Spinal cord (tissue), 10 donors: Measurements from ENCODE around the gene AGBL1. TPM values are rescaled to one million over a fixed set of nuclear protein-coding genes. Genes with fewer than 3 reads are reported as not detected.

Experiments used
- DNase-seq, 6 donors: peaks; one replicate each; pipeline versions ENCODE4 v3.0.0 to v3.0.0-alpha.2; 2013 to 2015; ENCODE audit warnings: low spot score in 6 of 6, low read depth in 4 of 6
- H3K27ac ChIP-seq: one replicate; pipeline ENCODE4 v1.5.1; 2013; ENCODE audit warnings: low read depth, low read length, control low read depth
- H3K27me3 ChIP-seq: one replicate; pipeline ENCODE4 v1.6.1; 2013; ENCODE audit warnings: low read length; ENCODE audit not compliant: control insufficient read depth, insufficient read depth
- H3K36me3 ChIP-seq: one replicate; pipeline ENCODE4 v1.6.1; 2013; ENCODE audit warnings: low read length; ENCODE audit not compliant: control insufficient read depth, insufficient read depth
- H3K4me1 ChIP-seq: one replicate; pipeline ENCODE4 v1.6.1; 2013; ENCODE audit warnings: low read length; ENCODE audit not compliant: control insufficient read depth, insufficient read depth
- H3K4me3 ChIP-seq: one replicate; pipeline ENCODE4 v1.5.1; 2013; ENCODE audit warnings: low read depth, low read length, control low read depth
- H3K9me3 ChIP-seq: one replicate; pipeline ENCODE4 v1.6.1; 2013; ENCODE audit warnings: low read length; ENCODE audit not compliant: control insufficient read depth, insufficient read depth
- WGBS: methylation state at CpG from one replicate; pipeline ENCODE4 v1.1.5; 2013; ENCODE audit warnings: missing lambda C conversion rate; ENCODE audit not compliant: insufficient coverage; 5-methylcytosine and 5-hydroxymethylcytosine counted together
- polyA plus RNA-seq, 2 donors: library from polyadenylated mRNA; unstranded; fragments of 120-200 nt; gene quantifications; one replicate each; pipeline ENCODE4 v1.2.1, GENCODE V29; 2013; ENCODE audit not compliant: insufficient read length in 2 of 2
- total RNA-seq, 2 donors: library from RNA; depleted of rRNA in 1 of 2; stranded (reverse); fragments of 120-200 nt in 1 of 2; fragments of >200 nt in 1 of 2; gene quantifications; one replicate each; pipeline versions ENCODE4 v1.2.3 to v1.2.4, GENCODE V29; 2013 to 2014
- donor health status: healthy.

The AGBL1 gene
- total and polyA plus RNA-seq, 4 donors: 0.33 to 1.1 (median 0.45) TPM

DNA sequence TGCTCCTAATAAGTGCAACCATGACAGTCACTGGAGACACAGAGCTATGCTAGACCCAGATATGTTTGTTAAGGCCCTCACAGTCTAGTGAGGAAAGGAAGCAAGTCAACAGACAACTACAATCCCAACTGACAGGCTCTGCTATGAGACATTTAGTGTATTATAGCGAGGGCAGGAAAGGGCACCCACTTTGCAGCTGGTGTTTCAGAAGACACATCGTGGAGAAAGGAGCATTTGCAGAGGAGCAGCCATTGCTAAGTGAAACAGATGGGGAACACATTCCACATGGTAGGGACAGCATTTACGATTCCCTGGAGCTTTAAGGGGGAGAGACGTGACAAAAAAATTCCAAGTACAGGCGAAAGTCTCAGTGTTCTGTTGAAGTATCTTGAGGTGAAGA lies 685.6 kb downstream of the AGBL1 start:
- no peak for DNase-seq
- Histone ChIP-seq H3K9me3 (no peaks in the 10 kb centered on the region), H3K4me3 (no peak overlapping the region), H3K36me3 (no peaks in the 10 kb centered on the region), H3K27ac (no peak overlapping the region), H3K4me1 (no peaks in the 10 kb centered on the region), H3K27me3 (no peaks in the 10 kb centered on the region)
- 65% methylated on average over 4 of the region's 5 CpGs for WGBS

DNA sequence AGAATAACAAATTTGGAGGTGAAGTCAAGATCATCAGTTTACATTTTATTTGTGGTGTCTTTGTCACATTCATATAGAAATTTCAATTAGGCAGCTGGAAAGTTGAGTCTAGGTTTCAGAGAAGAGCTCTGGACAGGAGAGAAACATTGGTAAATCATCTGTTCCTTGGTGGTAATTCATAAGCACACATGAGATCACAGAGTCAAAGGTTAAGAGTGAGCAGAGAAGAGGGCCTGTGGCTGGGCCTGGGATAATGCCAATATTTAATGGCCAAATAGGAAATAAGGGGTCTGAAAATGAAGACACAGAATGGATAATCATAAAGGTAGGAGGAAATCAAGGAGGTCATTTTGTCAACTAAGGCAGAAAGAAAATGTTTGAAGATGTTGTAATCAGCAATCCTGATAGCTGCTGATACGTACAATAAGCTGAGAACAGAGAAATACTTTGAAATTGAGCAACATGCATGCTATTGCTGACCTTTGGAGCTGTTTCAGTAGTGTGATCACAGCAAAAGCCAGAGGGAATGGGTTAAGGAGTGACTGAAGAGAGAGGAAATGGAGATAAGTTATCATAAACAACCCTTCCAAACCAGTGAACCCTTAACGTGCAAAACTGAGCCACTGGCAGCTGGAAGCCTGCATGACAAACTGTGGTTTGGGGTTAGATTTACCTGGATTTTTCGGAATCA lies 692.8 kb downstream of the AGBL1 start:
- no peaks in the 10 kb centered on the region for H3K4me1 ChIP-seq
- no peak overlapping the region for H3K4me3 ChIP-seq
- no peaks in the 10 kb centered on the region for H3K9me3 ChIP-seq
- DNase-seq: no peak
- H3K36me3 ChIP-seq: no peaks in the 10 kb centered on the region
- WGBS: 87% methylated on average over 2 of the region's 3 CpGs
- H3K27ac ChIP-seq: no peak overlapping the region
- H3K27me3 ChIP-seq: no peaks in the 10 kb centered on the region

DNA sequence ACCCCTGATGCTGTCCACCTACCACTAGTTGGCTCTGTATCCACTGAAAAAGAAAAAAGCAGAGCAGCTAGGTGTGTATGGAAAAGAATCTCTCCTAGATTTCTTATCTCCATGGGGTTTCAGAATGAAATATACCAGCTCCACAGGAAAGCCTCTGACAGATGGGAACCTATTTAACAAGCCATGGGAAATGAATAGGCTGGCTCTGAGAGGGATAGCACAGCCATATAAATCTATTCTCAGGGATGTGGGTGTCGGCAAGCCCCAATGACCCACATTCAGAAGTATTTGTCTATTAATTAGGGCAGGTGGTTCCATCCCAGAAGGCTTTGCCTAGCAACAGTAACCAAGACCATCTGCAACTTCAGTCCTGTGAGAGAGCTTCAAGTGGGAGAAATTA lies 694.1 kb downstream of the AGBL1 start:
- peak; percentile 18 to 83 (median 24) for DNase-seq
- WGBS: no CpG with 5 or more reads among the region's 1 CpG
- H3K36me3 ChIP-seq: no peaks in the 10 kb centered on the region
- no peak overlapping the region for H3K27ac ChIP-seq
- H3K4me1 ChIP-seq: no peaks in the 10 kb centered on the region
- H3K27me3 ChIP-seq: no peaks in the 10 kb centered on the region
- no peak overlapping the region for H3K4me3 ChIP-seq
- H3K9me3 ChIP-seq: no peaks in the 10 kb centered on the region

DNA sequence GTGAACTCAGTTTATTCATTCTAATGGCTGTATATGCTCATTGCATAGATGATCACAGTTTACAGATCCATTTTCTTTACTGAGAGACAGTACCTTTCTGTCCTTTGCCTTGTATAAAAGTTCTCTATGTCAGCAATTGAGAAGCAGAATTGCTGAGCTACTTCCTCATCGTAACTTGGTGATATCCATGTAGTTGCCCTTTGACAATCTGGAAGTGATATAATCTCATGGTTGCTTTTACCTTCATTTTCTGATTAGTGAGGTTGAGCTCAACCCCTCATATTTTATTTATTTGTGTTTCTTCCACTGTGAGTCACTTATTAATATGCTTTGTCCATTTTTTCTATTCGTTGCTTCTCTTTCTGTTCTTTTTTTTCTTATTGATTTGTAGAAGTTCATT lies 696.5 kb downstream of the AGBL1 start:
- Histone ChIP-seq H3K4me3 (no peak overlapping the region), H3K9me3 (no peaks in the 10 kb centered on the region), H3K36me3 (no peaks in the 10 kb centered on the region), H3K27me3 (no peaks in the 10 kb centered on the region), H3K4me1 (no peaks in the 10 kb centered on the region), H3K27ac (no peak overlapping the region)
- WGBS: no CpG with 5 or more reads among the region's 2 CpGs
- no peak for DNase-seq

DNA sequence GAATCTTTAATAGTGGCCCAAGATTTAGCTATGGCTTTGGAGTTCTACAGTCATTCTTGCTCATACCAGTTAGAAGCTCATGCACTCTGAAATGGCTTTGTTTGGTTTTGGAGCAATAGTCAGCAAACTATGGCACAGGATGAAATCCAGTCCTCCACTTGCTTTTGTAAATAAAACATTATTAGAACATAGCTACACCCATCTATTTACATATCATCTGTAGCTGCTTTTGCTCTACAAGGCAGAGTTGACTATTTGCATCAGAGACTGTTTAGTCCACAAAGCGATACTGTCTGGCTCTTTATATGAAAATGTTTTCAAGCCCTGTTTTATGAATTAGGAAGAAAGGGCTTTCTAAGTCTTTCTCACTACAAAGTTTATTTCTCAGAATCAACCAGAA lies 716.9 kb downstream of the AGBL1 start:
- H3K27ac ChIP-seq: no peak overlapping the region
- no peak for DNase-seq
- no peaks in the 10 kb centered on the region for H3K36me3 ChIP-seq
- H3K4me3 ChIP-seq: no peak overlapping the region
- no peaks in the 10 kb centered on the region for H3K4me1 ChIP-seq
- H3K27me3 ChIP-seq: no peaks in the 10 kb centered on the region
- no CpG with 5 or more reads among the region's 1 CpG for WGBS
- no peaks in the 10 kb centered on the region for H3K9me3 ChIP-seq

DNA sequence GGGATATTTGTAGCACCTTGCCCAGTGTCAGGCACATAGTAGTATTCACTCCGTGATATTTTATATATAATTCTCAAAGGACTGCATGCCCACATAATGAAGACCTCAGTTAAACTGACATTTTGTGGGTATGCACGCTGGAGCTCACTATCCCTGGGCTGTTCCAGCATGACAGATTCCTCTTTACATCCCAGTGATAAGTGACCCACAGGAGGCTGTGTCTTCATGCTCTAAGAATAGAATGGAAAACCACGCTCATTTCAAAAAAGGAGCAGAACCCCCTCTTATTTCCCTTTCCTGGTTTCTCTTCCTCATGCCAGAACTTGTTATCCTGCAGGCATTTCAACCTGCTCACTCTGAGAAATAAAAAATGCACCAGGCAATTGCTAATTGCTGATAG lies 717.5 kb downstream of the AGBL1 start:
- no peak overlapping the region for H3K27ac ChIP-seq
- no peaks in the 10 kb centered on the region for H3K27me3 ChIP-seq
- no peaks in the 10 kb centered on the region for H3K4me1 ChIP-seq
- no peak for DNase-seq
- no peak overlapping the region for H3K4me3 ChIP-seq
- 71% methylated on average over 2 of the region's 3 CpGs for WGBS
- no peaks in the 10 kb centered on the region for H3K9me3 ChIP-seq
- H3K36me3 ChIP-seq: no peaks in the 10 kb centered on the region

DNA sequence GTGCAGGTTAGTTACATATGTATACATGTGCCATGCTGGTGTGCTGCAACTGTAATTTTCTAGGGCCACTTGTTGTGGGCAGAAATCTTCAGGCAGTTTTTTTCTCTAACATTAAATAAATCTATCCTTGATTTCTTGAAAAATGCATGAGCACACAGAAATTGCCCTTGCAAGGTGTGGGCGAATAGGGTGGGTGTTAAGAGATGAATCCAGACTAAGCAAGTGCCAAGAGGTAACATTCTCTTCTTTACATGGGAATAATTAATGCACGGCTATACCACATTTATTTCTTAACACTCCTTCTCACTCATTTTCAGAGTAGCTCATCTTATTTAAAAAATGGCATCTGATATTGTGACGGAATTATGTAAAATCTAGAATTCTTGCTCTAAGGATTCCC lies 719.6 kb downstream of the AGBL1 start:
- WGBS: no CpG with 5 or more reads among the region's 3 CpGs
- Histone ChIP-seq H3K4me1 (no peaks in the 10 kb centered on the region), H3K4me3 (no peak overlapping the region), H3K36me3 (no peaks in the 10 kb centered on the region), H3K9me3 (no peaks in the 10 kb centered on the region), H3K27me3 (no peaks in the 10 kb centered on the region), H3K27ac (no peak overlapping the region)
- no peak for DNase-seq

DNA sequence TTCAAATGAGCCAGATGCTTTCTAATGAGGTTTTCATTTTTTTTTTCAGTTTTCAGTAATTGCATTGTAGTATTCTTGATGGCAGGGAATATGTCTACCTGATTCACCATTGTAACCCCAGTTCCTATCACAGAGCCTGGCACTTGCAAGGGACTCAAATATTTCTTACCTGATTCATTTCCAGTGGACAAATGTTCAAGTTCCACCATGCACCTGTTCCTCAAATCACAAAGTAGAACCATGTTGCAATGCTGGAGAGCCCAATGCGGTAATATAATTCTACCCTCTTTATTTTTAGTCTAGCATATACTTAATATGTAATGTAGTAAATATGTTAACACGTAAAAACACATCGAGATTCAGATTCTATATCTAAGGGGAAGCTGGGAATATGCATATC lies 722.6 kb downstream of the AGBL1 start:
- Histone ChIP-seq H3K27ac (no peak overlapping the region), H3K9me3 (no peaks in the 10 kb centered on the region), H3K4me3 (no peak overlapping the region), H3K4me1 (no peaks in the 10 kb centered on the region), H3K36me3 (no peaks in the 10 kb centered on the region), H3K27me3 (no peaks in the 10 kb centered on the region)
- no peak for DNase-seq
- no CpG with 5 or more reads among the region's 3 CpGs for WGBS

DNA sequence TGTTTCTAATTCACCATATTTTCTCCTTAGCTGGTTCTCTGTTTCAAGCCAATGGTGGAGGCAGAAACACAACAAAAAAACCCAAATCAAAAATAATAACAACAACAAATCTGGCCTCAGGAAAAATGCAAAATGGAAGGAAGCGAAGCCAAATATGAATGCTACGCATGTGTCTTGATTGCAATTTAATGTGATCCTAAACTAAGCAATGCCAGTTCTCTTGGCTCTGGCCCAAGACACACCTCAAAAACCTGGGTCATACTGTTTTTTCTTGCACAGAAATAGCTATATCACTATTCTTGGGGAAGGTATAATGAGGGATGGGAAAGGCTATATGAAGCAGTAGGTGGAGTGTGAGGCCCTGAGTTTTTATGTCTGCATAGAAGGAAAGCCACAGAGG lies 724.7 kb downstream of the AGBL1 start:
- 100% methylated on average over 2 of the region's 2 CpGs for WGBS
- Histone ChIP-seq H3K4me1 (no peaks in the 10 kb centered on the region), H3K36me3 (no peaks in the 10 kb centered on the region), H3K27ac (no peak overlapping the region), H3K27me3 (no peaks in the 10 kb centered on the region), H3K4me3 (no peak overlapping the region), H3K9me3 (no peaks in the 10 kb centered on the region)
- peak in 1 of 6 donors; percentile 57 for DNase-seq

DNA sequence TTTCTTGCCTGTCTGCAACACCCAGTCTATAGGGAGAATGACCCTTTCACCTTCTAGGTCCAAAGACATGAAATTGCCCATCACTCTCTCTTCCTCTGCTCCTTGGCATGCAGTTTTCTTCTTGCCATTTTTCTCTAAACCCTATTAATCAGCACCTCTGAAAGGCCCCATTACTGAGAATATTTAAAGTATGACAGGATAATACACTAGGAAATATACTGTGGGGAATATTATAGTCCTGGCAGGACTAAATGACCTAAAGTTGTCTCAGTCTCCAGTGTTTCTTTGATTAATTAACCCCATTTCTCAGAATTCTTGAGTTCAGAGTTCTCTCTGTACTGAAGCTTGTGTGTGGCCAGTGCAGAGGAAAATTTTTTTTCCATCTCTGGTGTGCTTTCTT lies 730.7 kb downstream of the AGBL1 start:
- Histone ChIP-seq H3K36me3 (no peaks in the 10 kb centered on the region), H3K4me1 (no peaks in the 10 kb centered on the region), H3K27me3 (no peaks in the 10 kb centered on the region), H3K9me3 (no peaks in the 10 kb centered on the region), H3K27ac (no peak overlapping the region), H3K4me3 (no peak overlapping the region)
- DNase-seq: no peak
